HepG2 (cell line): ENCODE results near the gene UGT2B28. TPM values are rescaled to one million over a fixed set of nuclear protein-coding genes. Genes with fewer than 3 reads are reported as not detected.

ENCODE experiments used
- ATAC-seq: fragments of 200-7000 bp; cut with Tn5 transposase; 3 replicates; pipeline ENCODE4 v1.9.1; 2020; ENCODE audit warnings: mild to moderate bottlenecking, moderate library complexity
- BruUV-seq: library from RNA; stranded (reverse); fragments of 400-500 nt; replicated peaks from 2 replicates; lab custom pipeline; 2021; lab: Mats Ljungman, UMichigan
- CTCF ChIA-PET: fragments of 300-600 bp; formaldehyde crosslinking; extraction: SDS; loops from one replicate; lab custom pipeline; 2021; ENCODE audit warnings: low total read pairs, inconsistent platforms, low intra/inter-chr PET ratio; lab: Yijun Ruan, JAX
- POLR2A ChIA-PET: fragments of 350-600 bp; sonication (Branson Sonifier 250); formaldehyde crosslinking; loops from one replicate; lab custom pipeline; 2020; ENCODE audit warnings: antibody characterized with exemption, inconsistent platforms; lab: Yijun Ruan, JAX
- DNase-seq: peaks from one replicate; pipeline ENCODE4 v3.0.0-alpha.2; 2015; ENCODE audit warnings: low spot score
- FAIRE-seq: peaks from 3 replicates; lab custom pipeline; 2011; peaks lifted over from hg19 to GRCh38; lab: Jason Lieb, UNC
- H2AFZ ChIP-seq: one replicate; pipeline ENCODE4 v1.6.1; 2011; ENCODE audit warnings: low read length, inconsistent platforms
- H3K27ac ChIP-seq: fragments of 300-600 bp; 3 replicates; pipeline ENCODE4 v1.8.0; 2011; ENCODE audit warnings: mixed run types, mild to moderate bottlenecking, mixed read lengths, low read length, inconsistent platforms; ENCODE audit not compliant: insufficient read depth; ENCODE audit errors: extremely low read length
- H3K27me3 ChIP-seq, 2 experiments: fragments of 200-600 bp in 1 of 2; 2 replicates in 1 of 2; 3 replicates in 1 of 2; pipeline versions ENCODE4 v1.6.0 to v1.8.0; 2011; ENCODE audit warnings: low read length in 2 of 2, mild to moderate bottlenecking in 2 of 2, moderate library complexity in 2 of 2, inconsistent platforms in 1 of 2; ENCODE audit not compliant: insufficient read depth in 2 of 2, control insufficient read depth in 1 of 2
- H3K36me3 ChIP-seq, 2 experiments: fragments of 200-600 bp in 1 of 2; replicated peaks in 1 of 2; 2 replicates in 1 of 2; 3 replicates in 1 of 2; pipeline versions ENCODE4 v1.5.1 to v1.8.0; 2011; ENCODE audit warnings: low read length in 2 of 2, inconsistent platforms in 1 of 2; ENCODE audit not compliant: insufficient read depth in 2 of 2, control insufficient read depth in 1 of 2
- H3K4me1 ChIP-seq: 2 replicates; pipeline ENCODE4 v1.5.1; 2012; ENCODE audit warnings: low read length, inconsistent platforms; ENCODE audit not compliant: insufficient read depth
- H3K4me2 ChIP-seq: 2 replicates; pipeline ENCODE4 v1.6.0; 2011; ENCODE audit warnings: low read depth, low read length, inconsistent platforms
- H3K4me3 ChIP-seq, 3 experiments: fragments of 200-600 bp in 1 of 3; sonication (generic), shearing (Covaris generic) in 1 of 3; replicated peaks in 1 of 3; 2 replicates each; pipeline ENCODE4 v1.5.1; 2011 to 2016; ENCODE audit warnings: low read length in 3 of 3, inconsistent platforms in 2 of 3, low read depth in 2 of 3, mild to moderate bottlenecking in 2 of 3, control low read depth in 1 of 3, mixed read lengths in 1 of 3; ENCODE audit not compliant: insufficient read depth in 1 of 3
- H3K79me2 ChIP-seq: one replicate; pipeline ENCODE4 v1.6.1; 2011; ENCODE audit warnings: low read length, inconsistent platforms; ENCODE audit not compliant: insufficient read depth
- H3K9ac ChIP-seq: 2 replicates; pipeline ENCODE4 v1.6.0; 2011; ENCODE audit warnings: mild to moderate bottlenecking, low read depth, low read length, inconsistent platforms; ENCODE audit not compliant: insufficient read depth
- H3K9me3 ChIP-seq: 2 replicates; pipeline ENCODE4 v1.5.1; 2012; ENCODE audit warnings: mild to moderate bottlenecking, low read length
- H4K20me1 ChIP-seq: 2 replicates; pipeline ENCODE4 v1.6.0; 2011; ENCODE audit warnings: inconsistent platforms, mild to moderate bottlenecking, low read length, moderate library complexity; ENCODE audit not compliant: insufficient read depth
- HDAC2 ChIP-seq: sonication (generic); formaldehyde crosslinking; IDR thresholded peaks from 2 replicates; pipeline ENCODE4 v1.4.0; 2020; ENCODE audit warnings: missing genetic modification reagents
- ZNF614 ChIP-seq: IDR thresholded peaks from 2 replicates; pipeline ENCODE4 v1.6.1; 2018; ENCODE audit warnings: missing biosample characterization, missing genetic modification reagents, inconsistent platforms, borderline replicate concordance
- WGBS: methylation state at CpG from one replicate; pipeline ENCODE4 v1.1.6; 2017; ENCODE audit warnings: low lambda C conversion rate; 5-methylcytosine and 5-hydroxymethylcytosine counted together
- in situ Hi-C: cut with HindIII; loops from 2 replicates; pipeline ENCODE4 v1.10.0; 2017; ENCODE audit warnings: low pct_unique_long_range_greater_than_20kb; ENCODE audit not compliant: extremely low pct_ligation_motif_present
- intact Hi-C: fragments of 100-400 bp; cut with micrococcal nuclease; formaldehyde crosslinking; loops from one replicate; pipeline ENCODE4 v1.10.0; 2022; ENCODE audit not compliant: unreplicated experiment
- polyA plus RNA-seq, 8 experiments: library from polyadenylated mRNA; depleted of rRNA in 3 of 8; stranded (reverse) in 7 of 8; unstranded in 1 of 8; fragments of >200 nt; fragmentation: Illumina TruSeq in 4 of 8; extraction: Trizol in 4 of 8; gene quantifications; 2 replicates each; pipeline versions ENCODE4 v1.2.1 to v1.2.3, GENCODE V29; 2011 to 2016; ENCODE audit warnings: low read depth in 4 of 8, missing spikeins in 1 of 8, mixed read lengths in 1 of 8; ENCODE audit not compliant: insufficient read depth in 1 of 8
- total RNA-seq, 5 experiments: library from RNA; depleted of rRNA; stranded (reverse); fragments of >200 nt; fragmentation: Illumina TruSeq; extraction: Trizol; gene quantifications; 2 replicates each; pipeline ENCODE4 v1.2.3, GENCODE V29; 2016; ENCODE audit warnings: low read depth in 1 of 5
- TF ChIP-seq, protein P1 (sequence below): sonication (generic); formaldehyde crosslinking; IDR thresholded peaks from 2 replicates; pipeline ENCODE4 v1.4.0; 2020; ENCODE audit warnings: missing genetic modification reagents, borderline replicate concordance
- TF ChIP-seq, protein P2 (sequence below): sonication (generic); formaldehyde crosslinking; IDR thresholded peaks from 2 replicates; pipeline ENCODE4 v1.4.0; 2020; ENCODE audit warnings: missing genetic modification reagents, borderline replicate concordance

The UGT2B28 gene
- total and polyA plus RNA-seq, 2 of the 13 experiments (the other 11 are each of a cell fraction or from before 2014, with no cell fraction given) = not detected

DNA sequence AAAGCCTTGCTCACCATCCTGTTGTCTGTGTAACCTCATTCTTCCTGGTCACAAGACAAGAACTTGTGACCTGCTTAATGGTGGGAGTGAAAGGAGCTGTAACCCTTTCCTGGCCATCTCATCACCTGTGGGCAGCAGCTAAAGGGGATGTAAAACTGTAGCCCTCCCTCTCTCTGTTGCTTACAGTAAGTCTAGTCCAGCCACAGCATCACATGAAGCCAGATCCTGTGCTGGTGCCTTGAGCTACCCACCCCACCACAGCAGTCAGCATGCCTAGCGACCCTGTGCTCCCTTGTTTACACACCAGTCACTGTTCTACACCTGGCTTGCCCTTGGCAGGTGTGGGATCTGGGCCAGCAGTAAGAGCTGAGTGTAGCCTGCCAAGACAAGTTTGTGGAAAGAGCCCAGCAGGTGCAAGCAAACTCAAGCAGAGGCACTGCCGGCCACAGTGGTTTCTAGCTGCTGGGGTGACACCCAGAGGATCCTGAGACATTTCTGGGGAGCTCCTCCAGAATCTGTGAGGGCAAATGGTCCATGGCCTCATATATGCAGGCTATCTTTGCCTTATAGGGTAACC, 41.0 kb downstream of the UGT2B28 start:
- Histone ChIP-seq H3K27ac (no peak overlapping the region), H3K4me1 (no peaks in the 10 kb centered on the region), H3K36me3 (no peaks in the 10 kb centered on the region), H4K20me1 (no peaks in the 10 kb centered on the region), H3K79me2 (no peaks in the 10 kb centered on the region), H3K9me3 (no peaks in the 10 kb centered on the region), H3K27me3 (no peaks in the 10 kb centered on the region), H3K4me2 (no peak overlapping the region), H3K4me3 (no peak overlapping the region), H3K9ac (no peak overlapping the region), H2AFZ (no peak overlapping the region)
- in situ Hi-C loops = loop anchor here (10.0 kb wide), 1 partner anchor 294 kb away; no protein-coding TSS in a partner anchor
- DNase-seq (no peak), ATAC-seq (no peak), FAIRE-seq (no peak)
- TF ChIP-seq ZNF614 (CRISPR knock-in tag) (no peak), HDAC2 (no peak)
- TF ChIP-seq, protein P1, sequence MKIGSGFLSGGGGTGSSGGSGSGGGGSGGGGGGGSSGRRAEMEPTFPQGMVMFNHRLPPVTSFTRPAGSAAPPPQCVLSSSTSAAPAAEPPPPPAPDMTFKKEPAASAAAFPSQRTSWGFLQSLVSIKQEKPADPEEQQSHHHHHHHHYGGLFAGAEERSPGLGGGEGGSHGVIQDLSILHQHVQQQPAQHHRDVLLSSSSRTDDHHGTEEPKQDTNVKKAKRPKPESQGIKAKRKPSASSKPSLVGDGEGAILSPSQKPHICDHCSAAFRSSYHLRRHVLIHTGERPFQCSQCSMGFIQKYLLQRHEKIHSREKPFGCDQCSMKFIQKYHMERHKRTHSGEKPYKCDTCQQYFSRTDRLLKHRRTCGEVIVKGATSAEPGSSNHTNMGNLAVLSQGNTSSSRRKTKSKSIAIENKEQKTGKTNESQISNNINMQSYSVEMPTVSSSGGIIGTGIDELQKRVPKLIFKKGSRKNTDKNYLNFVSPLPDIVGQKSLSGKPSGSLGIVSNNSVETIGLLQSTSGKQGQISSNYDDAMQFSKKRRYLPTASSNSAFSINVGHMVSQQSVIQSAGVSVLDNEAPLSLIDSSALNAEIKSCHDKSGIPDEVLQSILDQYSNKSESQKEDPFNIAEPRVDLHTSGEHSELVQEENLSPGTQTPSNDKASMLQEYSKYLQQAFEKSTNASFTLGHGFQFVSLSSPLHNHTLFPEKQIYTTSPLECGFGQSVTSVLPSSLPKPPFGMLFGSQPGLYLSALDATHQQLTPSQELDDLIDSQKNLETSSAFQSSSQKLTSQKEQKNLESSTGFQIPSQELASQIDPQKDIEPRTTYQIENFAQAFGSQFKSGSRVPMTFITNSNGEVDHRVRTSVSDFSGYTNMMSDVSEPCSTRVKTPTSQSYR = no peak
- TF ChIP-seq, protein P2, sequence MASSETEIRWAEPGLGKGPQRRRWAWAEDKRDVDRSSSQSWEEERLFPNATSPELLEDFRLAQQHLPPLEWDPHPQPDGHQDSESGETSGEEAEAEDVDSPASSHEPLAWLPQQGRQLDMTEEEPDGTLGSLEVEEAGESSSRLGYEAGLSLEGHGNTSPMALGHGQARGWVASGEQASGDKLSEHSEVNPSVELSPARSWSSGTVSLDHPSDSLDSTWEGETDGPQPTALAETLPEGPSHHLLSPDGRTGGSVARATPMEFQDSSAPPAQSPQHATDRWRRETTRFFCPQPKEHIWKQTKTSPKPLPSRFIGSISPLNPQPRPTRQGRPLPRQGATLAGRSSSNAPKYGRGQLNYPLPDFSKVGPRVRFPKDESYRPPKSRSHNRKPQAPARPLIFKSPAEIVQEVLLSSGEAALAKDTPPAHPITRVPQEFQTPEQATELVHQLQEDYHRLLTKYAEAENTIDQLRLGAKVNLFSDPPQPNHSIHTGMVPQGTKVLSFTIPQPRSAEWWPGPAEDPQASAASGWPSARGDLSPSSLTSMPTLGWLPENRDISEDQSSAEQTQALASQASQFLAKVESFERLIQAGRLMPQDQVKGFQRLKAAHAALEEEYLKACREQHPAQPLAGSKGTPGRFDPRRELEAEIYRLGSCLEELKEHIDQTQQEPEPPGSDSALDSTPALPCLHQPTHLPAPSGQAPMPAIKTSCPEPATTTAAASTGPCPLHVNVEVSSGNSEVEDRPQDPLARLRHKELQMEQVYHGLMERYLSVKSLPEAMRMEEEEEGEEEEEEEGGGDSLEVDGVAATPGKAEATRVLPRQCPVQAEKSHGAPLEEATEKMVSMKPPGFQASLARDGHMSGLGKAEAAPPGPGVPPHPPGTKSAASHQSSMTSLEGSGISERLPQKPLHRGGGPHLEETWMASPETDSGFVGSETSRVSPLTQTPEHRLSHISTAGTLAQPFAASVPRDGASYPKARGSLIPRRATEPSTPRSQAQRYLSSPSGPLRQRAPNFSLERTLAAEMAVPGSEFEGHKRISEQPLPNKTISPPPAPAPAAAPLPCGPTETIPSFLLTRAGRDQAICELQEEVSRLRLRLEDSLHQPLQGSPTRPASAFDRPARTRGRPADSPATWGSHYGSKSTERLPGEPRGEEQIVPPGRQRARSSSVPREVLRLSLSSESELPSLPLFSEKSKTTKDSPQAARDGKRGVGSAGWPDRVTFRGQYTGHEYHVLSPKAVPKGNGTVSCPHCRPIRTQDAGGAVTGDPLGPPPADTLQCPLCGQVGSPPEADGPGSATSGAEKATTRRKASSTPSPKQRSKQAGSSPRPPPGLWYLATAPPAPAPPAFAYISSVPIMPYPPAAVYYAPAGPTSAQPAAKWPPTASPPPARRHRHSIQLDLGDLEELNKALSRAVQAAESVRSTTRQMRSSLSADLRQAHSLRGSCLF (CRISPR knock-in tag) = no peak
- WGBS = 0% methylated on average over 1 of the region's 2 CpGs
- intact Hi-C loops = no loop called here
- ChIA-PET CTCF (no interaction called here), POLR2A (no interaction called here)
- no TSS peak for BruUV-seq
